ENCODE results near the gene TSHZ1. TPM values are rescaled to one million over a fixed set of nuclear protein-coding genes. Genes with fewer than 3 reads are reported as not detected.

Gene TSHZ1
- total and polyA plus RNA-seq, 2 experiments from 2014 or later, result 0.23 to 0.38 TPM

DNA sequence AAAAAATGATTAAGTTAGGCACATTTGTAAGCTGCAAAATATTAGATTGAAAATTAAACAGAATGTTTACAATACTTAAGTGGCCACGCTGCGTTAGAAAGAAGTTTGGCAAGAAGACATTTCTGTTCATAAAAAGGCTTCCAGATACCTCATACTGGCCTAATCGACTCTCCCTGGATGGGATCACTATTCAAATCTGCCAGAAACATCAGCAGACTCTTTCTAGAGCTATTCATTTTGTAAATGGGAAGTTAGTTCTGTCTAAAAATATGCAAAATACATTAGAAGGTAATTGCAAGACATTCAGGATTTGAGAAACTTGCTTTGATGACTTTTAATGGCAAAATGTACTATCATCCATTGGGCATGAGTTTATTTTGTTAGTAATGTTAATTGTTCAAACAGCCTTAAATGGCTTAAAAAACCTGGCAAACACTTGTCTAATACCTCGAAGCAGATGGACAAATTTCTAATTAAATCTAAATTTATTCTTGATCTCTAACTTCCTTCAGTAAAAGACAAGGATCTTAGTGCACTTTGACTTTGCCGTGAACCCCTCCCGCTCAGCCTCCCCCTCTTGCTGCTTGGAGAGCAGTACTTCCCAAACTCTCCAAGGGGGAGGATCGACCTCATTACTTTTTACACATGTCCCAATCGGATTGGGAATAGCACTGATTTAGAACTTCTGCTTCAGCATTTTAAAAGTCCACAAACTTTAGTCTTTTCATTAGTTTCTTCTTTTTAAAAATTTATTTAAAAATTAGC, 113.4 kb downstream of the TSHZ1 start:
- Histone ChIP-seq H3K4me1 (ENCODE audit: insufficient read depth) (no peaks in the 10 kb centered on the region), H3K36me3 (ENCODE audit: insufficient read depth) (no peaks in the 10 kb centered on the region; the same call in 1 of the 2 replicates), H3F3A (replicated peaks; ENCODE audit: low read depth) (no peaks in the 10 kb centered on the region), H3K27me3 (ENCODE audit: insufficient read depth) (no peaks in the 10 kb centered on the region), H2AFZ (no peak overlapping the region), H3K27ac (ENCODE audit: low read depth) (no peak overlapping the region), H3K79me2 (replicated peaks; ENCODE audit: insufficient read depth) (no peaks in the 10 kb centered on the region), H3K9me2 (ENCODE audit: insufficient read depth) (no peaks in the 10 kb centered on the region), H4K20me1 (replicated peaks; ENCODE audit: insufficient read depth) (no peaks in the 10 kb centered on the region), H3K4me3 (no peak overlapping the region), H3K4me2 (no peak overlapping the region)
- Mint-ChIP-seq H3K36me3 (ENCODE audit: low read depth) (peaks cover 17% of the 10 kb centered on the region; the same call in 2 of the 3 replicates), H3K4me1 (no peaks in the 10 kb centered on the region), H3K27me3 (ENCODE audit: insufficient read depth, low read depth, poor library complexity) (peaks cover 5% of the 10 kb centered on the region), H3K9me3 (peaks cover 33% of the 10 kb centered on the region), H3K4me3 (no peak overlapping the region), H3K27ac (no peak overlapping the region)
- DNase-seq (ENCODE audit: low spot score) (no peak), ATAC-seq (no peak)
- TF ChIP-seq, protein P1, sequence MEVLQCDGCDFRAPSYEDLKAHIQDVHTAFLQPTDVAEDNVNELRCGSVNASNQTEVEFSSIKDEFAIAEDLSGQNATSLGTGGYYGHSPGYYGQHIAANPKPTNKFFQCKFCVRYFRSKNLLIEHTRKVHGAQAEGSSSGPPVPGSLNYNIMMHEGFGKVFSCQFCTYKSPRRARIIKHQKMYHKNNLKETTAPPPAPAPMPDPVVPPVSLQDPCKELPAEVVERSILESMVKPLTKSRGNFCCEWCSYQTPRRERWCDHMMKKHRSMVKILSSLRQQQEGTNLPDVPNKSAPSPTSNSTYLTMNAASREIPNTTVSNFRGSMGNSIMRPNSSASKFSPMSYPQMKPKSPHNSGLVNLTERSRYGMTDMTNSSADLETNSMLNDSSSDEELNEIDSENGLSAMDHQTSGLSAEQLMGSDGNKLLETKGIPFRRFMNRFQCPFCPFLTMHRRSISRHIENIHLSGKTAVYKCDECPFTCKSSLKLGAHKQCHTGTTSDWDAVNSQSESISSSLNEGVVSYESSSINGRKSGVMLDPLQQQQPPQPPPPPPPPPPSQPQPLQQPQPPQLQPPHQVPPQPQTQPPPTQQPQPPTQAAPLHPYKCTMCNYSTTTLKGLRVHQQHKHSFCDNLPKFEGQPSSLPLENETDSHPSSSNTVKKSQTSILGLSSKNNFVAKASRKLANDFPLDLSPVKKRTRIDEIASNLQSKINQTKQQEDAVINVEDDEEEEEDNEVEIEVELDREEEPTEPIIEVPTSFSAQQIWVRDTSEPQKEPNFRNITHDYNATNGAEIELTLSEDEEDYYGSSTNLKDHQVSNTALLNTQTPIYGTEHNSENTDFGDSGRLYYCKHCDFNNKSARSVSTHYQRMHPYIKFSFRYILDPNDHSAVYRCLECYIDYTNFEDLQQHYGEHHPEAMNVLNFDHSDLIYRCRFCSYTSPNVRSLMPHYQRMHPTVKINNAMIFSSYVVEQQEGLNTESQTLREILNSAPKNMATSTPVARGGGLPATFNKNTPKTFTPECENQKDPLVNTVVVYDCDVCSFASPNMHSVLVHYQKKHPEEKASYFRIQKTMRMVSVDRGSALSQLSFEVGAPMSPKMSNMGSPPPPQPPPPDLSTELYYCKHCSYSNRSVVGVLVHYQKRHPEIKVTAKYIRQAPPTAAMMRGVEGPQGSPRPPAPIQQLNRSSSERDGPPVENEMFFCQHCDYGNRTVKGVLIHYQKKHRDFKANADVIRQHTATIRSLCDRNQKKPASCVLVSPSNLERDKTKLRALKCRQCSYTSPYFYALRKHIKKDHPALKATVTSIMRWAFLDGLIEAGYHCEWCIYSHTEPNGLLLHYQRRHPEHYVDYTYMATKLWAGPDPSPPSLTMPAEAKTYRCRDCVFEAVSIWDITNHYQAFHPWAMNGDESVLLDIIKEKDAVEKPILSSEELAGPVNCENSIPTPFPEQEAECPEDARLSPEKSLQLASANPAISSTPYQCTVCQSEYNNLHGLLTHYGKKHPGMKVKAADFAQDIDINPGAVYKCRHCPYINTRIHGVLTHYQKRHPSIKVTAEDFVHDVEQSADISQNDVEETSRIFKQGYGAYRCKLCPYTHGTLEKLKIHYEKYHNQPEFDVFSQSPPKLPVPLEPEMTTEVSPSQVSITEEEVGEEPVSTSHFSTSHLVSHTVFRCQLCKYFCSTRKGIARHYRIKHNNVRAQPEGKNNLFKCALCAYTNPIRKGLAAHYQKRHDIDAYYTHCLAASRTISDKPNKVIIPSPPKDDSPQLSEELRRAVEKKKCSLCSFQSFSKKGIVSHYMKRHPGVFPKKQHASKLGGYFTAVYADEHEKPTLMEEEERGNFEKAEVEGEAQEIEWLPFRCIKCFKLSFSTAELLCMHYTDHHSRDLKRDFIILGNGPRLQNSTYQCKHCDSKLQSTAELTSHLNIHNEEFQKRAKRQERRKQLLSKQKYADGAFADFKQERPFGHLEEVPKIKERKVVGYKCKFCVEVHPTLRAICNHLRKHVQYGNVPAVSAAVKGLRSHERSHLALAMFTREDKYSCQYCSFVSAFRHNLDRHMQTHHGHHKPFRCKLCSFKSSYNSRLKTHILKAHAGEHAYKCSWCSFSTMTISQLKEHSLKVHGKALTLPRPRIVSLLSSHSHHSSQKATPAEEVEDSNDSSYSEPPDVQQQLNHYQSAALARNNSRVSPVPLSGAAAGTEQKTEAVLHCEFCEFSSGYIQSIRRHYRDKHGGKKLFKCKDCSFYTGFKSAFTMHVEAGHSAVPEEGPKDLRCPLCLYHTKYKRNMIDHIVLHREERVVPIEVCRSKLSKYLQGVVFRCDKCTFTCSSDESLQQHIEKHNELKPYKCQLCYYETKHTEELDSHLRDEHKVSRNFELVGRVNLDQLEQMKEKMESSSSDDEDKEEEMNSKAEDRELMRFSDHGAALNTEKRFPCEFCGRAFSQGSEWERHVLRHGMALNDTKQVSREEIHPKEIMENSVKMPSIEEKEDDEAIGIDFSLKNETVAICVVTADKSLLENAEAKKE (CRISPR knock-in tag; IDR thresholded peaks at IDR 0.05), result no peak
- TF ChIP-seq NANOG (IDR thresholded peaks at IDR 0.05; ENCODE audit: borderline replicate concordance) (no peak), JUNB (IDR thresholded peaks at IDR 0.05; ENCODE audit: unreplicated experiment) (no peak), CREB1 (CRISPR knock-in tag; IDR thresholded peaks at IDR 0.05; ENCODE audit: low read depth) (no peak)
- TF ChIP-seq, protein P2, sequence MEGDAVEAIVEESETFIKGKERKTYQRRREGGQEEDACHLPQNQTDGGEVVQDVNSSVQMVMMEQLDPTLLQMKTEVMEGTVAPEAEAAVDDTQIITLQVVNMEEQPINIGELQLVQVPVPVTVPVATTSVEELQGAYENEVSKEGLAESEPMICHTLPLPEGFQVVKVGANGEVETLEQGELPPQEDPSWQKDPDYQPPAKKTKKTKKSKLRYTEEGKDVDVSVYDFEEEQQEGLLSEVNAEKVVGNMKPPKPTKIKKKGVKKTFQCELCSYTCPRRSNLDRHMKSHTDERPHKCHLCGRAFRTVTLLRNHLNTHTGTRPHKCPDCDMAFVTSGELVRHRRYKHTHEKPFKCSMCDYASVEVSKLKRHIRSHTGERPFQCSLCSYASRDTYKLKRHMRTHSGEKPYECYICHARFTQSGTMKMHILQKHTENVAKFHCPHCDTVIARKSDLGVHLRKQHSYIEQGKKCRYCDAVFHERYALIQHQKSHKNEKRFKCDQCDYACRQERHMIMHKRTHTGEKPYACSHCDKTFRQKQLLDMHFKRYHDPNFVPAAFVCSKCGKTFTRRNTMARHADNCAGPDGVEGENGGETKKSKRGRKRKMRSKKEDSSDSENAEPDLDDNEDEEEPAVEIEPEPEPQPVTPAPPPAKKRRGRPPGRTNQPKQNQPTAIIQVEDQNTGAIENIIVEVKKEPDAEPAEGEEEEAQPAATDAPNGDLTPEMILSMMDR (conservative IDR thresholded peaks at IDR 0.05; ENCODE audit: low read depth in 2 of 2), result no peak

All from GM23338 (cell line).